Measurements from ENCODE around the gene GNA12. TPM values are rescaled to one million over a fixed set of nuclear protein-coding genes. Genes with fewer than 3 reads are reported as not detected.

GNA12 gene
- total and polyA plus RNA-seq, 10 of the 15 experiments (the other 5 are each of a cell fraction or from before 2014, with no cell fraction given) = 1.9 to 51.8 (median 12.6) TPM

- FAIRE-seq = no peak
- Histone ChIP-seq H2AFZ (ENCODE audit: control insufficient read depth, low read depth, low read length) (no peak overlapping the region), H3K27me3 (replicated peaks in 1 of 2; ENCODE audit: control insufficient read depth in 2 of 2, insufficient read depth in 2 of 2, low read length in 1 of 2) (no peaks in the 10 kb centered on the region), H3K27ac (ENCODE audit: control insufficient read depth, insufficient read depth) (no peak overlapping the region), H3K4me1 (ENCODE audit: control insufficient read depth, insufficient read depth, low read length) (peaks cover 16% of the 10 kb centered on the region), H4K20me1 (ENCODE audit: control insufficient read depth, insufficient read depth) (no peaks in the 10 kb centered on the region), H3K9ac (ENCODE audit: control insufficient read depth, insufficient read depth, low read length) (no peak overlapping the region), H3K4me2 (ENCODE audit: control insufficient read depth, insufficient read depth) (no peak overlapping the region), H3K36me3 (ENCODE audit: control insufficient read depth in 2 of 2, insufficient read depth in 2 of 2, low read length in 1 of 2) (peaks cover 0 to 4% of the 10 kb centered on the region in 2 experiments; a peak in 1 of 4 replicates), H3K4me3 (no peak overlapping the region), H3K9me3 (replicated peaks; ENCODE audit: control insufficient read depth, insufficient read depth, low read length) (no peaks in the 10 kb centered on the region), H3K79me2 (ENCODE audit: control insufficient read depth, insufficient read depth, low read length) (peaks cover 2% of the 10 kb centered on the region)
- ChIA-PET POLR2A (no interaction called here), CTCF (interaction anchor here (1.2 to 1.9 kb wide), 2 partner anchors 11 to 46 kb away, joined by 3 to 7 read pairs; no protein-coding TSS in a partner anchor), SMC1A (ENCODE audit: uncharacterized antibody, unreplicated experiment) (interaction anchor here (1.5 to 1.6 kb wide), 2 partner anchors 55 to 80 kb away, joined by 3 read pairs; partner anchors contain the start of gene GNA12), RAD21 (ENCODE audit: unreplicated experiment) (interaction anchor here (1.0 to 2.1 kb wide), 2 partner anchors 42 to 55 kb away, joined by 3 to 5 read pairs; no protein-coding TSS in a partner anchor)
- ATAC-seq = no peak
- WGBS (ENCODE audit: insufficient coverage, insufficient replicate concordance, low lambda C conversion rate, missing lambda C conversion rate) = 87% methylated on average over 11 of the region's 11 CpGs
- TF ChIP-seq PAX5 (IDR thresholded peaks at IDR 0.05; ENCODE audit: borderline replicate concordance, low read depth, low read length) = no peak
- TF ChIP-seq ATF7 (IDR thresholded peaks at IDR 0.05; ENCODE audit: low read depth) = no peak
- no peak for TF ChIP-seq IKZF2 (IDR thresholded peaks at IDR 0.05)
- no peak for TF ChIP-seq TCF7 (IDR thresholded peaks at IDR 0.05; ENCODE audit: borderline replicate concordance)
- TF ChIP-seq ZNF217 (IDR thresholded peaks at IDR 0.05) = no peak
- no peak for TF ChIP-seq FOXK2 (IDR thresholded peaks at IDR 0.05)
- no peak for TF ChIP-seq NR2F1 (conservative IDR thresholded peaks at IDR 0.05)
- no peak for TF ChIP-seq BACH1 (IDR thresholded peaks at IDR 0.05; ENCODE audit: borderline replicate concordance)
- intact Hi-C loops (cut with micrococcal nuclease; ENCODE audit: unreplicated experiment) (no loop called here), in situ Hi-C loops (cut with MboI) (no loop called here)
- no TSS peak for BruUV-seq (replicated peaks)
- no peak for DNase-seq (ENCODE audit: low read depth, low spot score)
Observed at GRCh38 chr7:2764621-2765020, 79.5 kb downstream of the GNA12 start.

- CTCF ChIA-PET = interaction anchor here (0.6 to 1.9 kb wide), 3 partner anchors 12 to 78 kb away, joined by 3 to 7 read pairs (median 3); no protein-coding TSS in a partner anchor
- TF ChIP-seq NFXL1 (IDR thresholded peaks at IDR 0.05; ENCODE audit: borderline replicate concordance) = no peak
- no peak for TF ChIP-seq BMI1 (IDR thresholded peaks at IDR 0.05; ENCODE audit: borderline replicate concordance)
- no peak for TF ChIP-seq TCF7 (IDR thresholded peaks at IDR 0.05; ENCODE audit: borderline replicate concordance)
- TF ChIP-seq CTCF (IDR thresholded peaks at IDR 0.05 in 2 of 3, conservative IDR thresholded peaks at IDR 0.05 in 1 of 3; ENCODE audit: control insufficient read depth in 2 of 3, extremely low read depth in 1 of 3, insufficient read depth in 1 of 3, low read depth in 3 of 3, low read length in 3 of 3) = no peak
- no peak for TF ChIP-seq POLR2AphosphoS2 (IDR thresholded peaks at IDR 0.05; ENCODE audit: low read depth, low read length)
- no peak for TF ChIP-seq JUND (IDR thresholded peaks at IDR 0.05; ENCODE audit: low read depth, low read length)
Observed at GRCh38 chr7:2763597-2763996, 80.5 kb downstream of the GNA12 start.

More at GRCh38 chr7:2763597-2763996, 80.5 kb downstream of the GNA12 start:
- Histone ChIP-seq H3K27ac (ENCODE audit: control insufficient read depth, insufficient read depth) (no peak overlapping the region), H3K9ac (ENCODE audit: control insufficient read depth, insufficient read depth, low read length) (no peak overlapping the region), H3K4me3 (no peak overlapping the region), H3K4me1 (ENCODE audit: control insufficient read depth, insufficient read depth, low read length) (peaks cover 24% of the 10 kb centered on the region), H3K4me2 (ENCODE audit: control insufficient read depth, insufficient read depth) (no peak overlapping the region), H2AFZ (ENCODE audit: control insufficient read depth, low read depth, low read length) (no peak overlapping the region), H3K79me2 (ENCODE audit: control insufficient read depth, insufficient read depth, low read length) (peaks cover 2% of the 10 kb centered on the region), H4K20me1 (ENCODE audit: control insufficient read depth, insufficient read depth) (no peaks in the 10 kb centered on the region), H3K27me3 (replicated peaks in 1 of 2; ENCODE audit: control insufficient read depth in 2 of 2, insufficient read depth in 2 of 2, low read length in 1 of 2) (no peaks in the 10 kb centered on the region), H3K36me3 (ENCODE audit: control insufficient read depth in 2 of 2, insufficient read depth in 2 of 2, low read length in 1 of 2) (peaks cover 0 to 4% of the 10 kb centered on the region in 2 experiments; a peak in 1 of 4 replicates), H3K9me3 (replicated peaks; ENCODE audit: control insufficient read depth, insufficient read depth, low read length) (no peaks in the 10 kb centered on the region)
- intact Hi-C loops (cut with micrococcal nuclease; ENCODE audit: unreplicated experiment) (no loop called here), in situ Hi-C loops (cut with MboI) (no loop called here)
- FAIRE-seq (no peak), DNase-seq (ENCODE audit: low read depth, low spot score) (no peak), ATAC-seq (no peak)
- BruUV-seq (replicated peaks) = no TSS peak
- POLR2A ChIA-PET = interaction anchor here (0.8 to 1.0 kb wide), 2 partner anchors 8 to 57 kb away, joined by 3 to 4 read pairs; no protein-coding TSS in a partner anchor
- RAD21 ChIA-PET (ENCODE audit: unreplicated experiment) = interaction anchor here (0.8 kb wide), 1 partner anchor 53 kb away, joined by 3 read pairs; no protein-coding TSS in a partner anchor
- 97% methylated on average over 6 of the region's 6 CpGs for WGBS (ENCODE audit: insufficient coverage, insufficient replicate concordance, low lambda C conversion rate, missing lambda C conversion rate)
- SMC1A ChIA-PET (ENCODE audit: uncharacterized antibody, unreplicated experiment) = interaction anchor here (0.8 to 1.6 kb wide), 5 partner anchors 9 to 81 kb away, joined by 3 to 4 read pairs (median 3); partner anchors contain the start of gene GNA12
